ENCODE measurements around the gene SLC37A1. TPM values are rescaled to one million over a fixed set of nuclear protein-coding genes. Genes with fewer than 3 reads are reported as not detected.

Gene SLC37A1
- total and polyA plus RNA-seq, 9 of the 15 experiments (the other 6 are each of a cell fraction or from before 2014, with no cell fraction given): 0.06 to 3.4 (median 0.40) TPM

DNA sequence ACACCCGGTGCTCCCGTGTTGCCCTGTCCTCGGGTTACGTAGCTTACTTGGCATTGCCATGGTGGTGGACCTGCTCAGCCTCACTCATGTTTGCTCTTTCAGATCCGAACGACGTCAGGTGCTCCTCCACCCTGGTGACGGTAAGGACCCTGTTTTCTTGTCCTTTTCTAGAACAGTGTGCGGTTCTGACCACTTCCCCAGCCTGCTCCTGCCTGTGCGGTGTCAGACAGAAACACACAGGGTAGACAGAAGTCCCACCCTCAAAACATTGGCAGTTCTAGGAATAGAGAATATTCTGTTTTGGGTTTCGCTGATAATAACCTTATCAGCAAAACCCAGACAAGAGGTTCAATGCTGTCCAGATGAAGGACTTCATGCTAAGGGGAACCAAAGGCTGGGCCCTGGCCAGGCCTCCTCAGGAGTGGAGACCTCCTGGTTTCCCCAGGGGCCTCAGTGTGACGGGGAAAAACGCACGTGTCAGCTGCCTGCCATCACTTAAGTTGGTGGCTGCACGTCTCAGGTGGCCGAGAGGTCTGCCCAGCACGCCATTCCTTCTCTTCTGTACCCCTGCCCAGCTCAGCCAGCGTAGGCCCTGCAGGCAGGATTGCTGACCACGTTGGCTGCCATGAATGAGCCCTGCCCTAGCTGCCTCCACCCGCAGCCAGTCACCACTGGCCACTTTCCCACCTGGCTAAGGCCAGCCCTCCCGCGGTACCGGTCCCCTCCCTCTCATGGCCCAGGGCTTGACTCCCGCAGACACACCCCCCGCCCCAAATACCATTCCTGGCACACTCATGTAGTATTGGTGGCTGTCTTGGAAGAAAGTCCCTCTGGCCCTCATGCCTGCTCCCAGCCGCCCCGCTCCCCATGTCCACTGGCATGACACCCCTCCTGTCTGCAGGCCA lies 33.6 kb downstream of the SLC37A1 start (continued):
- TF ChIP-seq, protein P1, sequence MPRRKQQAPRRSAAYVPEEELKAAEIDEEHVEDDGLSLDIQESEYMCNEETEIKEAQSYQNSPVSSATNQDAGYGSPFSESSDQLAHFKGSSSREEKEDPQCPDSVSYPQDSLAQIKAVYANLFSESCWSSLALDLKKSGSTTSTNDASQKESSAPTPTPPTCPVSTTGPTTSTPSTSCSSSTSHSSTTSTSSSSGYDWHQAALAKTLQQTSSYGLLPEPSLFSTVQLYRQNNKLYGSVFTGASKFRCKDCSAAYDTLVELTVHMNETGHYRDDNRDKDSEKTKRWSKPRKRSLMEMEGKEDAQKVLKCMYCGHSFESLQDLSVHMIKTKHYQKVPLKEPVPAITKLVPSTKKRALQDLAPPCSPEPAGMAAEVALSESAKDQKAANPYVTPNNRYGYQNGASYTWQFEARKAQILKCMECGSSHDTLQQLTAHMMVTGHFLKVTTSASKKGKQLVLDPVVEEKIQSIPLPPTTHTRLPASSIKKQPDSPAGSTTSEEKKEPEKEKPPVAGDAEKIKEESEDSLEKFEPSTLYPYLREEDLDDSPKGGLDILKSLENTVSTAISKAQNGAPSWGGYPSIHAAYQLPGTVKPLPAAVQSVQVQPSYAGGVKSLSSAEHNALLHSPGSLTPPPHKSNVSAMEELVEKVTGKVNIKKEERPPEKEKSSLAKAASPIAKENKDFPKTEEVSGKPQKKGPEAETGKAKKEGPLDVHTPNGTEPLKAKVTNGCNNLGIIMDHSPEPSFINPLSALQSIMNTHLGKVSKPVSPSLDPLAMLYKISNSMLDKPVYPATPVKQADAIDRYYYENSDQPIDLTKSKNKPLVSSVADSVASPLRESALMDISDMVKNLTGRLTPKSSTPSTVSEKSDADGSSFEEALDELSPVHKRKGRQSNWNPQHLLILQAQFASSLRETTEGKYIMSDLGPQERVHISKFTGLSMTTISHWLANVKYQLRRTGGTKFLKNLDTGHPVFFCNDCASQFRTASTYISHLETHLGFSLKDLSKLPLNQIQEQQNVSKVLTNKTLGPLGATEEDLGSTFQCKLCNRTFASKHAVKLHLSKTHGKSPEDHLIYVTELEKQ (CRISPR knock-in tag; IDR thresholded peaks at IDR 0.05): peak; percentile 35; the same call in 1 of the 2 replicates
- TF ChIP-seq MXI1 (IDR thresholded peaks at IDR 0.05; ENCODE audit: low read depth, low read length) (peak; percentile 56; the same call in 1 of the 2 replicates), EP300 (IDR thresholded peaks at IDR 0.05; ENCODE audit: low read length) (peak; percentile 95), ZNF589 (CRISPR knock-in tag; IDR thresholded peaks at IDR 0.05; ENCODE audit: low read depth) (peak; percentile 80; the same call in 1 of the 2 replicates), SRSF7 (optimal IDR thresholded peaks at IDR 0.05; ENCODE audit: low read depth, low read length) (no peak), JUND (IDR thresholded peaks at IDR 0.05; ENCODE audit: borderline replicate concordance, low read depth, low read length) (peak; percentile 73; the same call in 1 of the 2 replicates), JUND (tag; IDR thresholded peaks at IDR 0.05; ENCODE audit: borderline replicate concordance, low read depth, low read length) (peak; percentile 81; the same call in 2 of the 3 replicates), SMARCA4 (IDR thresholded peaks at IDR 0.05) (peak; percentile 97), NCOR1 (IDR thresholded peaks at IDR 0.05) (peak; percentile 96), SPI1 (IDR thresholded peaks at IDR 0.05; ENCODE audit: borderline replicate concordance, low read depth, low read length) (peak; percentile 89), NCOA6 (IDR thresholded peaks at IDR 0.05) (no peak), HNRNPK (IDR thresholded peaks at IDR 0.05; ENCODE audit: low read depth, low read length, poor library complexity, severe bottlenecking) (no peak), POLR2B (IDR thresholded peaks at IDR 0.05; ENCODE audit: low read depth, partially characterized antibody) (peak; percentile 54), TAF1 (IDR thresholded peaks at IDR 0.05; ENCODE audit: control insufficient read depth, extremely low read depth, insufficient read depth, low read length, severe bottlenecking) (no peak), CTBP1 (IDR thresholded peaks at IDR 0.05; ENCODE audit: borderline replicate concordance) (peak; percentile 74; the same call in 1 of the 2 replicates), ERF (CRISPR knock-in tag; IDR thresholded peaks at IDR 0.05) (peak; percentile 65; the same call in 1 of the 2 replicates), KLF10 (CRISPR knock-in tag; IDR thresholded peaks at IDR 0.05) (no peak), CBFA2T3 (IDR thresholded peaks at IDR 0.05) (peak; percentile 96), ESRRA (IDR thresholded peaks at IDR 0.05; ENCODE audit: borderline replicate concordance, low read depth) (peak; percentile 82)
- TF ChIP-seq, protein P2, sequence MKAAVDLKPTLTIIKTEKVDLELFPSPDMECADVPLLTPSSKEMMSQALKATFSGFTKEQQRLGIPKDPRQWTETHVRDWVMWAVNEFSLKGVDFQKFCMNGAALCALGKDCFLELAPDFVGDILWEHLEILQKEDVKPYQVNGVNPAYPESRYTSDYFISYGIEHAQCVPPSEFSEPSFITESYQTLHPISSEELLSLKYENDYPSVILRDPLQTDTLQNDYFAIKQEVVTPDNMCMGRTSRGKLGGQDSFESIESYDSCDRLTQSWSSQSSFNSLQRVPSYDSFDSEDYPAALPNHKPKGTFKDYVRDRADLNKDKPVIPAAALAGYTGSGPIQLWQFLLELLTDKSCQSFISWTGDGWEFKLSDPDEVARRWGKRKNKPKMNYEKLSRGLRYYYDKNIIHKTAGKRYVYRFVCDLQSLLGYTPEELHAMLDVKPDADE (conservative IDR thresholded peaks at IDR 0.05; ENCODE audit: control insufficient read depth, low read depth, low read length): no peak
- TF ChIP-seq, protein P3, sequence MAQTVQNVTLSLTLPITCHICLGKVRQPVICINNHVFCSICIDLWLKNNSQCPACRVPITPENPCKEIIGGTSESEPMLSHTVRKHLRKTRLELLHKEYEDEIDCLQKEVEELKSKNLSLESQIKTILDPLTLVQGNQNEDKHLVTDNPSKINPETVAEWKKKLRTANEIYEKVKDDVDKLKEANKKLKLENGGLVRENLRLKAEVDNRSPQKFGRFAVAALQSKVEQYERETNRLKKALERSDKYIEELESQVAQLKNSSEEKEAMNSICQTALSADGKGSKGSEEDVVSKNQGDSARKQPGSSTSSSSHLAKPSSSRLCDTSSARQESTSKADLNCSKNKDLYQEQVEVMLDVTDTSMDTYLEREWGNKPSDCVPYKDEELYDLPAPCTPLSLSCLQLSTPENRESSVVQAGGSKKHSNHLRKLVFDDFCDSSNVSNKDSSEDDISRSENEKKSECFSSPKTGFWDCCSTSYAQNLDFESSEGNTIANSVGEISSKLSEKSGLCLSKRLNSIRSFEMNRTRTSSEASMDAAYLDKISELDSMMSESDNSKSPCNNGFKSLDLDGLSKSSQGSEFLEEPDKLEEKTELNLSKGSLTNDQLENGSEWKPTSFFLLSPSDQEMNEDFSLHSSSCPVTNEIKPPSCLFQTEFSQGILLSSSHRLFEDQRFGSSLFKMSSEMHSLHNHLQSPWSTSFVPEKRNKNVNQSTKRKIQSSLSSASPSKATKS (CRISPR knock-in tag; IDR thresholded peaks at IDR 0.05): peak; percentile 15; the same call in 1 of the 2 replicates

Data from K562 (cell line).